Testis (tissue), 2 donors: ENCODE measurements around the gene HSDL1.

ENCODE experiments used
- CTCF ChIP-seq, 3 experiments: fragments of 450-650 bp in 2 of 3; fragments of 200-600 bp in 1 of 3; sonication (generic) in 1 of 3; IDR thresholded peaks; one replicate each; pipeline ENCODE4 v1.5.1; 2016 to 2019; ENCODE audit warnings: antibody characterized with exemption in 3 of 3, mild to moderate bottlenecking in 2 of 3, moderate library complexity in 1 of 3
- POLR2A ChIP-seq: fragments of 450-650 bp; IDR thresholded peaks from one replicate; pipeline ENCODE4 v1.6.1; 2017; ENCODE audit warnings: antibody characterized with exemption, mild to moderate bottlenecking, moderate library complexity

DNA sequence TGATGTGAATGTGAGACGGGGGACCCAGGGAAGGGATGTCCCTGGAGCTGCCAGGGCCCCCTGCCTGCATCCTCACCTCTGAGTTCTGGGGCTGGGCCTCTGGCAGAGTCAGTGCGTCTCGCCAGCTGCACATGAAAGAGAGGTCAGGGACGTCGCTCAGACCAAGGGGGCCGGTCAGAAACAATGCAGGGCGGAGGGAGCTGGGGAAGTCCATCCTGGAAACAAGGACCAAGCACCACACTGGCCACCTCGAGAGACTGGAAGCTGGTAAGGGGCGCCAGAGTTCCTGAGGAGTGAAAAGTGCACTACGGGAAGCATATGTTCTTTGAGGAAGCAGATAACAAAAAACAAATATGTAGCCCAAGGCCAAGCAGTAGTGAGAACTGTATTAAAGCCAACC is 39.8 kb upstream of the HSDL1 start:
- TF ChIP-seq CTCF (IDR thresholded peaks at IDR 0.05): no peak
- no peak for TF ChIP-seq POLR2A
